ENCODE results near the gene TRIB2. TPM values are rescaled to one million over a fixed set of nuclear protein-coding genes. Genes with fewer than 3 reads are reported as not detected.

The TRIB2 gene
- total RNA-seq, 1 donor from 2014 or later, result 184 TPM

DNA sequence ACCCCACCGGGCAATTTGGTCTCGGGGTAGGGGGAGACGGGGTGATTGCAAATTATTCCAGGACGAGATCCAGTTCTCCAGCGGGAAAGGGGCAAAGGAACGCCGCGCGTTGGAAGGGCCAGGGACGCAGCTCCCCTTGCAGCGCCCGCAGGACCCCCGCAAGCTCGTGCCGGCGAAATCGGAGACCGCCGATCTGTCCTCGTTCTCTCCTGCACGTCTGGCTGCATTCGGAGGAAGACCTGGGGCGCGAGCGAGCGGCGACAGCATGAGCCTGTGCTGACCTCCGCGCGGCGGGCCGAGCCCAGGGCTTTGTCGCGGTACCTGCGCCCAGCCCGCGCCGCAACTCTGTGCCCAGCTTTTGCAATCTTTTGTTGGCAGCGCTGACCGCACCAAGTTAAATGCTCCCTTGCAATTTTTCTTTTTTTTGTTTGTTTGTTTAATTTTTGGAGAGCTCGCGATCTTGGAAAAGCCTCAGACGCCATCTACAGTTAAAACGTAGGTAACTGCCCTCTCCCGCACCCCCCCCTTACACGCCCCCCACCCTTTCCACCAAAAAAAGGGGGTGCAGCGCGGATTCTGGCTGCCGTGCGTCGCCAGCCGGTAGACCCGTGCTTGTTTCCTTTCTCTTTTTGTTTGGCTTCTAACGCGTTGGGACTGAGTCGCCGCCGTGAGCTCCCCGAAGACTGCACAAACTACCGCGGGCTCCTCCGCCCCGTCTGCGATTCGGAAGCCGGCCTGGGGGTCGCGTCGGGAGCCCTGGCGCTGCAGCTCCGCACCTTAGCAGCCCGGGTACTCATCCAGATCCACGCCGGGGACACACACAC is 667 bp downstream of the TRIB2 start:
- ATAC-seq (peak; percentile 30), DNase-seq (ENCODE audit: low spot score) (peak; percentile 79)
- intact Hi-C loops (cut with DNase I), result loop anchor here (5.0 kb wide), 1 partner anchor 855 kb away; no protein-coding TSS in a partner anchor

DNA sequence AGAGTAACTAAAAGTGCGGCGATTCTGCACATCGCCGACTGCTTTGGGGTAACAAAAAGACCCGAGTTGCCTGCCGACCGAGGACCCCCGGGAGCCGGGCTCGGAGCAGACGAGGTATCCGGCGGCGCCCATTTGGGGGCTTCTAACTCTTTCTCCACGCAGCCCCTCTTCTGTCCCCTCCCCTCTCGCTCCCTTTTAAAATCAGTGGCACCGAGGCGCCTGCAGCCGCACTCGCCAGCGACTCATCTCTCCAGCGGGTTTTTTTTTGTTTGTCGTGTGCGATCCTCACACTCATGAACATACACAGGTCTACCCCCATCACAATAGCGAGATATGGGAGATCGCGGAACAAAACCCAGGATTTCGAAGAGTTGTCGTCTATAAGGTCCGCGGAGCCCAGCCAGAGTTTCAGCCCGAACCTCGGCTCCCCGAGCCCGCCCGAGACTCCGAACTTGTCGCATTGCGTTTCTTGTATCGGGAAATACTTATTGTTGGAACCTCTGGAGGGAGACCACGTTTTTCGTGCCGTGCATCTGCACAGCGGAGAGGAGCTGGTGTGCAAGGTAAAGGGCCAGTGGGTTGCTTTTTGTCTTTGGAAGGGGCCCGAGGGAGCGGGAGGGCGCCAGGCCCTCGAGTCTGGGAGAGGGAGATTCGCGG is 1.4 kb downstream of the TRIB2 start:
- no peak for DNase-seq (ENCODE audit: low spot score)
- ATAC-seq, result no peak
- intact Hi-C loops (cut with DNase I), result loop anchor here (5.0 kb wide), 1 partner anchor 856 kb away; no protein-coding TSS in a partner anchor

DNA sequence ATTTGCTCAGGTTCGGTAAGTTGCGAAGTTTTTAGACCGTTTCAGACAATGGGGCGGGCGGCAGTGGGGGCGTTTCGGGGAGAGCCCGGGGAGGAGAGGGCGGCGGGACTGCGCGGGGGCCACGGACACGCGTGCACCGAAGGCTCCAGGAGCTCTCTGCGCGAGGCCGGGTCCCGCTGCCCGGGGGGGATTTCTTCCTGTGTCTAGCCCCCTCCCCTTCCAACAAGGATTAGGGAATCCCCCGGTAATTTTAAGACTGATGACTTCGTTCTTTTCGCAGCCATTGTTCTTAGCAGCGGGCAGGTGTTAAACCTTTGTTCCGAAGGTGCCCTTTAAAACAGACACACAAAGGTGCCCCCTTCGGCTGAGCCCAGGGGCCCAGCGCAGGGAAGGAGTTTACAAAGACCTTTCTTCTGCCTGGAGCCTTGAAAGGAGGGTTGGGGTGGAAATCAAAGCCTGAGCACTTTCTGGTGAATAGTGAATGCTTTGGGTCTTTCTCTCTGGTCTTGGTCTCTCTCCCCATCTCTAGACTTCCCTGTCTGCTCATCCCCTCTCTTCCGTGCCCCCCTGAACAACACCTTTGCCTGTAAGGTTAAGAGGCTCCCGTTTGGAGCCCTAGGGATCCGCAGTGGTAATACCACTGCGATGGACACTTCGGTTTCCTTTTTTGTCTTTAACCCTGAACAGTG is 2.1 kb downstream of the TRIB2 start:
- DNase-seq (ENCODE audit: low spot score), result no peak
- no peak for ATAC-seq
- intact Hi-C loops (cut with DNase I), result loop anchor here (5.0 kb wide), 1 partner anchor 857 kb away; no protein-coding TSS in a partner anchor

DNA sequence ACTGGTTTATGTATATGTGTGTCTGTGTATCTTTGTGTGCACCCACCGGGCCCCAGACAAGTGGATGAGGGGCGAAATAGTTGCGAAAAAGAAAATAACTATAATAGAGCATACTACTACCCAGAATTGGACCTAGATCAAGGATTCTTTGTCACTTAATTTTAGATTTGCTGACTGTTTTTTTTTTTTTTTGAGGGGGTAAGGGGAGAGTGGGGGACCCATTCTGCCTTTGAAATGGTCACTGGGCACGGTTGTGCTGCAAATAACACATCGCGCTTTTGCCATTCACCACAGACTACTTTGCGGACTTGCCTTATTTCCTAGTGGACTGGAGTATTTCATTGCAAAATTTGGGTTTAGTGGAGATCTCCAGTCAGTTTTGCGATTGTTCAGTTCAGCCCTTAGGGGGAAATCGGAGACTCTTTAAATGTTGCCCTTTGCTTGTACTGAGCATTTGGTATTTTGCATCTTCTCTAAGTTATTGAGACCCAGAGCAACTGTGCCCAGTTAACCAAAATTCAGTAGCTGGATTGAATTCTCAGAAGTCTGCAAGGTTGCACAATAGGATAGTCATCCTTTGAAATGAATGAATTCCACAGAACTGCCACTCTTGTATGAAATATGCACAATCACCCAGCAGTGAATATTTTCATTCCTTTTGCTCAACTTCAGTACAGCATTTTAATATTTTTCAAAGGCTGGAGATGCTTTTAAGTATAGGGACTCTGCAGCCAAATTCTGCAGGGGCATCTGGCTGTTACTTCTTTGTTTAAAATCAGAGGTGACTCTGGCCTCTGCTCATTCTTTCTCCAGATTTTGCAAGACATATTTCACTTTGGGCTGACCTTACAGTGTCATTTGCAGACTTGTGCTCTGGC is 2.9 kb downstream of the TRIB2 start:
- intact Hi-C loops (cut with DNase I), result loop anchor here (5.0 to 10.0 kb wide), 2 partner anchors 215 to 857 kb away; no protein-coding TSS in a partner anchor
- DNase-seq (ENCODE audit: low spot score) (no peak), ATAC-seq (peak; percentile 48)

DNA sequence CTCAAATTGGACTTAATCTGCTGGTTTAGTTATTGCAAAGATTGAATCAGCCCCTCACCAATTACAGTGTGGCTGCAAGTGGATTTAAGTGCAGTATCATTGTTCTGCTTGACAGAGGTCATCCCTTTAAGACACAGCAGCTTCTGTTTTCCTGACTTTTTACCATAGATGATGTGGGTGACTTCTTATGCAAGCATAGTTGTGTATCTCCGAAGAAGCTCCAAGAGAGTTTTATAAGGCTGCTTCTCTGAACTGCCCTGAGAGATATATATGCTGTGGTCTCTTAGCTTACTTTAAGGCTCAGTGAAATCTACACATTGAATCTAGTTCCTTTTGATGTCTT is 3.5 kb downstream of the TRIB2 start:
- ATAC-seq (no peak), DNase-seq (ENCODE audit: low spot score) (no peak)
- intact Hi-C loops (cut with DNase I), result loop anchor here (10.0 kb wide), 1 partner anchor 215 kb away; no protein-coding TSS in a partner anchor

DNA sequence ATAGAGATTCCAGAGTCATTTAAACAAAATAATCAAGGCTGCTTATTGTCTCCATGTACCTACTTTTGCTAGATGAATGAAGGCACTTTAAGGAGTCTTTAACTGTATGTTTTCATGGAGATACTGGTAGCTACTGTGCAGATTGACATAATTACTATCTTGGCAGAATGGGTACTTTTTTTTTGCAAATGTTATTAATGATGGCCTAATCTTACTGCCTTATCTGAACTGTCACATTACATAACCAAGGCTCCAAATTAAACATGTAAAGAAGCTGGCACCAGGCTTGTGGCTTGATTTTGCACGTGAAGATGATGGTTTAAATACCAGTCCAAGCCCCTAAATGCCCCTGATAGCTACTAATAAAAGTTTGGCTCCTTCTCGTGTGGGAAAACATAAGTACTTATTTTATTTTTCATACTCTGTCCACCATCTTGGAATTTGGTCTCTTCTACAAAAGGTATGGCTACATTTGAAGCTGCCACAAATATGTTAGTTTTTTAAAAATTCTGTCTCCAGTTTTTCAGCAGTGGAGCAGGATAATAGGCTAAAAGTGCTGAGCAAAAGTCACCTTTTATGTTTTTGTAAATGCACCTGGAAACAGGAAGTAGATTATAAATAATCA is 4.1 kb downstream of the TRIB2 start:
- DNase-seq (ENCODE audit: low spot score) (no peak), ATAC-seq (no peak)
- intact Hi-C loops (cut with DNase I), result loop anchor here (10.0 kb wide), 1 partner anchor 214 kb away; no protein-coding TSS in a partner anchor

- intact Hi-C loops (cut with DNase I), result loop anchor here (10.0 kb wide), 1 partner anchor 213 kb away; no protein-coding TSS in a partner anchor
- no peak for DNase-seq (ENCODE audit: low spot score)
- ATAC-seq, result no peak
Measured at GRCh38 chr2:12721566-12722446, 5.1 kb downstream of the TRIB2 start.

GRCh38 chr2:12722447-12723316 is 5.9 kb downstream of the TRIB2 start:
- intact Hi-C loops (cut with DNase I), result loop anchor here (10.0 kb wide), 1 partner anchor 212 kb away; no protein-coding TSS in a partner anchor
- ATAC-seq (no peak), DNase-seq (ENCODE audit: low spot score) (no peak)

- no peak for ATAC-seq
- no peak for DNase-seq (ENCODE audit: low spot score)
- intact Hi-C loops (cut with DNase I), result loop anchor here (10.0 kb wide), 1 partner anchor 211 kb away; no protein-coding TSS in a partner anchor
Measured at GRCh38 chr2:12723736-12724463, 7.2 kb downstream of the TRIB2 start.

DNA sequence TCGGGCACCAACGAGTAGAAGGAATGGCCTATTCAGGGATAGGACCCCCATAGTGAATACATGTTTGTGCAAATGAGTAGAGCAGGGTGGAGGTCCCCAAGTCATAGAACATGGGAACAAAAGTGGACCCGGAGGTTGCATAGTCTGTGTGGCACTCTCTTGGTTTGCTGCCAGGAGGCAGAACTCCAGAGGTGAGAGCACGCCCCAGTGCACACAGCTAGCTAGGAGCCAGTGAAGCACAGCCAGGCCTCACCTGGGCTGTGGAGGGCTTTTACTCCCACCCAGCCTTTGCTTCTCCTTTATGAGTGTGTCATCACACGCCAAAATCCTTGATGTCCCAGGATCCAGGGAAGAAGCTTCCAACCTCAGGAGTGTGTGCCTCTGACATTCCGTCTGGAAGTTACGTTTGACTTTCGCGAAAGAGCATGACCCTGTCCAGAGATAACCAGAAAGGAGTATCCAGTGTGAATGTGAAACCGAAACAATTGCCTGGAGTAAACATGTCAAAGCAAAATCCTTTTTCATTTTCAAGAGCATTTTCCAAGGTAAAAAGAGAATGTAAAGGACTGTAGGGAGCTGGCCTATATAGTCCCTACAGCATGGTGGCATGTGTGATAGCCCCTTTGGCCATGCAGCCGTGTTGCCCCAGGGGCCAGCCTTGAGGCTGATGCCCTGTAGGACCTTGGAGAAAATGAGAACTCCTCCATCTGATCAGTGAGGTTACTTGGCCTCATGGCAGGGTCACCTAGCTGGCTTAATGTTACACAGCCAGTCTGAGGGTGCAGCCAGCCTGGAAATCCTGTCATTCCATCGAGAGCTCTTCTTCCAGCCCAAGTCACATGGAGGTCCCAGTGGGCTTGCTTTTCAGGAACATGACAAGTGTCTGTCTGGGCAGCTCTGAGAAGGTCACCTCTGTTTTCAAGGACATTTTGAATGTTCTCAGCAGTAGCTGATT is 8.8 kb downstream of the TRIB2 start:
- DNase-seq (ENCODE audit: low spot score), result no peak
- ATAC-seq, result peak; percentile 35
- intact Hi-C loops (cut with DNase I), result loop anchor here (10.0 kb wide), 1 partner anchor 209 kb away; no protein-coding TSS in a partner anchor

- intact Hi-C loops (cut with DNase I), result loop anchor here (10.0 kb wide), 1 partner anchor 209 kb away; no protein-coding TSS in a partner anchor
- ATAC-seq (no peak), DNase-seq (ENCODE audit: low spot score) (no peak)
Measured at GRCh38 chr2:12726271-12726670, 9.5 kb downstream of the TRIB2 start.

DNA sequence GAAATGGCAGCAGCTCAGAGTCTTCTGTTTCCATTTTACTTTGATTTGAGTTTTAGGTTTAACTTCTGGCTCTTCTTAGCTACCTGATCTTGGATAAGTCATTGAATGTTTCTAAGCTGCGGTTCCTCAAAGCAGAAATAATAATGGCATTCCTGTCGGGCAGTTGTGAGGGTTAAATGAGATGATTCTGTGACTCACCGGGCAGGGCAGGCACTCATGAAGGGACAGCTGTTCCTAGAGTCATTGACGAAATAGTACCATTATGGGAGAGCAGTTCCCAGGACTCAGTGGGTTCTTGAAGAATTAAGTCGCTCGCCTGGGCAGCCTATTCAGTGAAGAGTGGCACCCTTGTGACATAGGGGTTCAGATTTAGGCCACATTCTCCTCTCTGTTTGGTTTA is 10.3 kb downstream of the TRIB2 start:
- ATAC-seq (no peak), DNase-seq (ENCODE audit: low spot score) (no peak)
- intact Hi-C loops (cut with DNase I), result loop anchor here (10.0 kb wide), 1 partner anchor 208 kb away; no protein-coding TSS in a partner anchor

- ATAC-seq (no peak), DNase-seq (ENCODE audit: low spot score) (no peak)
- intact Hi-C loops (cut with DNase I), result loop anchor here (10.0 kb wide), 1 partner anchor 207 kb away; no protein-coding TSS in a partner anchor
Measured at GRCh38 chr2:12727641-12728040, 10.9 kb downstream of the TRIB2 start.

GRCh38 chr2:12728221-12728777 is 11.6 kb downstream of the TRIB2 start:
- intact Hi-C loops (cut with DNase I), result loop anchor here (10.0 kb wide), 1 partner anchor 207 kb away; no protein-coding TSS in a partner anchor
- ATAC-seq (no peak), DNase-seq (ENCODE audit: low spot score) (no peak)

Data from sciatic nerve (tissue), 2 donors.